Endothelial cell of umbilical vein (primary cell): ENCODE measurements around the gene SCN10A. TPM values are rescaled to one million over a fixed set of nuclear protein-coding genes. Genes with fewer than 3 reads are reported as not detected.

Experiments used
- BruUV-seq: library from RNA; stranded (reverse); fragments of 400-500 nt; replicated peaks from 2 replicates; lab custom pipeline; 2021; lab: Mats Ljungman, UMichigan
- CTCF ChIA-PET: fragments of 300-600, 350-600 bp; sonication (Branson Sonifier 250); formaldehyde crosslinking; loops from one replicate; lab custom pipeline; 2021; ENCODE audit warnings: antibody characterized with exemption, inconsistent platforms; lab: Charles Lee
- POLR2A ChIA-PET: fragments of 300-600, 350-600 bp; sonication (Branson Sonifier 250); formaldehyde crosslinking; loops from one replicate; lab custom pipeline; 2021; ENCODE audit warnings: antibody characterized with exemption, inconsistent platforms; lab: Charles Lee
- DNase-seq: peaks from one replicate; pipeline ENCODE4 v3.0.0-alpha.2; 2011; ENCODE audit warnings: low read depth, low spot score
- FAIRE-seq: peaks from 2 replicates; lab custom pipeline; 2011; peaks lifted over from hg19 to GRCh38; lab: Jason Lieb, UNC
- H2AFZ ChIP-seq: 2 replicates; pipeline ENCODE4 v1.6.0; 2012; ENCODE audit warnings: low read depth, low read length, control low read depth, inconsistent platforms
- H3K27ac ChIP-seq: 2 replicates; pipeline ENCODE4 v1.5.1; 2011; ENCODE audit warnings: low read depth, mild to moderate bottlenecking, control low read depth, low read length, moderate library complexity; ENCODE audit not compliant: insufficient read depth
- H3K27me3 ChIP-seq, 2 experiments: 2 replicates each; pipeline versions ENCODE4 v1.6.0 to v1.6.1; 2011; ENCODE audit warnings: low read length in 2 of 2, mixed read lengths in 1 of 2; ENCODE audit not compliant: control insufficient read depth in 2 of 2, insufficient read depth in 2 of 2
- H3K36me3 ChIP-seq, 2 experiments: 2 replicates in 1 of 2; 3 replicates in 1 of 2; pipeline ENCODE4 v1.5.1; 2011; ENCODE audit warnings: low read length in 2 of 2, mild to moderate bottlenecking in 1 of 2, moderate library complexity in 1 of 2; ENCODE audit not compliant: control insufficient read depth in 2 of 2, insufficient read depth in 2 of 2; ENCODE audit errors: extremely low read depth in 1 of 2
- H3K4me1 ChIP-seq: 3 replicates; pipeline ENCODE4 v1.5.1; 2011; ENCODE audit warnings: mild to moderate bottlenecking, low read length; ENCODE audit not compliant: control insufficient read depth, insufficient read depth; ENCODE audit errors: extremely low read depth
- H3K4me2 ChIP-seq: 2 replicates; pipeline ENCODE4 v1.6.1; 2011; ENCODE audit warnings: low read length, control low read depth, mixed read lengths; ENCODE audit not compliant: insufficient read depth
- H3K4me3 ChIP-seq, 3 experiments: fragments of 200-600 bp in 1 of 3; sonication (generic), shearing (Covaris generic) in 1 of 3; replicated peaks in 1 of 3; 2 replicates each; pipeline ENCODE4 v1.5.1; 2011 to 2016; ENCODE audit warnings: control low read depth in 3 of 3, low read length in 3 of 3, mild to moderate bottlenecking in 2 of 3, inconsistent platforms in 1 of 3, low read depth in 1 of 3, moderate library complexity in 1 of 3; ENCODE audit not compliant: insufficient read depth in 1 of 3
- H3K79me2 ChIP-seq: 2 replicates; pipeline ENCODE4 v1.6.0; 2012; ENCODE audit warnings: low read length, inconsistent platforms; ENCODE audit not compliant: control insufficient read depth, insufficient read depth
- H3K9ac ChIP-seq: replicated peaks from 2 replicates; pipeline ENCODE3; 2011; ENCODE audit warnings: low read length, control low read depth; ENCODE audit not compliant: insufficient read depth; ENCODE audit errors: extremely low read depth
- H3K9me1 ChIP-seq: replicated peaks from 3 replicates; pipeline ENCODE4 v1.6.0; 2011; ENCODE audit warnings: mild to moderate bottlenecking, low read length; ENCODE audit not compliant: control insufficient read depth, insufficient read depth; ENCODE audit errors: extremely low read depth
- H3K9me3 ChIP-seq: replicated peaks from 2 replicates; pipeline ENCODE4 v1.5.1; 2012; ENCODE audit warnings: low read length, inconsistent platforms; ENCODE audit not compliant: control insufficient read depth, insufficient read depth
- H4K20me1 ChIP-seq: replicated peaks from 2 replicates; pipeline ENCODE3; 2011; ENCODE audit warnings: mild to moderate bottlenecking, low read length; ENCODE audit not compliant: control insufficient read depth, insufficient read depth; ENCODE audit errors: extremely low read depth
- EZH2 ChIP-seq: IDR thresholded peaks from 2 replicates; pipeline ENCODE4 v1.6.1; 2012; ENCODE audit warnings: borderline replicate concordance, low read depth, mild to moderate bottlenecking, moderate library complexity, low read length, inconsistent platforms; ENCODE audit not compliant: severe bottlenecking
- FOS ChIP-seq: IDR thresholded peaks from 2 replicates; pipeline ENCODE4 v1.6.1; 2011; ENCODE audit warnings: mild to moderate bottlenecking, low read length, moderate library complexity, borderline replicate concordance; ENCODE audit not compliant: insufficient read depth
- GATA2 ChIP-seq: IDR thresholded peaks from 2 replicates; pipeline ENCODE4 v1.7.0; 2011; ENCODE audit warnings: low read depth, mild to moderate bottlenecking, moderate library complexity, mixed read lengths, low read length; ENCODE audit not compliant: insufficient read length, insufficient read depth
- JUN ChIP-seq: IDR thresholded peaks from 2 replicates; pipeline ENCODE4 v1.6.1; 2011; ENCODE audit warnings: borderline replicate concordance, low read depth; ENCODE audit not compliant: insufficient read length, insufficient read depth
- MYC ChIP-seq: IDR thresholded peaks from one replicate; pipeline ENCODE4 v1.6.1; 2011; ENCODE audit warnings: mild to moderate bottlenecking, low read depth, low read length
- POLR2A ChIP-seq: IDR thresholded peaks from 2 replicates; pipeline ENCODE4 v1.6.1; 2012; ENCODE audit warnings: low read depth, mild to moderate bottlenecking, control low read depth, low read length
- POLR2AphosphoS5 ChIP-seq: IDR thresholded peaks from 2 replicates; pipeline ENCODE4 v1.6.1; 2012; ENCODE audit warnings: low read depth, mild to moderate bottlenecking, control low read depth, low read length, moderate library complexity; ENCODE audit not compliant: insufficient read depth
- dilution Hi-C: fragments of 300-500 bp; cut with MboI; formaldehyde crosslinking; loops from one replicate; pipeline ENCODE4 v1.15.0; 2019; ENCODE audit warnings: low sequenced_read_pairs; ENCODE audit not compliant: extremely low pct_ligation_motif_present
- intact Hi-C: fragments of 100-400 bp; cut with micrococcal nuclease; formaldehyde crosslinking; loops from one replicate; pipeline ENCODE4 v1.10.0; 2022
- polyA plus RNA-seq, 4 experiments: library from polyadenylated mRNA; depleted of rRNA in 3 of 4; stranded (reverse) in 3 of 4; unstranded in 1 of 4; fragments of >200 nt; gene quantifications; 2 replicates each; pipeline versions ENCODE4 v1.2.1 to v1.2.3, GENCODE V29; 2011 to 2012; ENCODE audit warnings: missing spikeins in 1 of 4
- total RNA-seq: library from RNA; stranded (reverse); gene quantifications from 2 replicates; pipeline ENCODE4 v1.2.3, GENCODE V29; 2021
- TF ChIP-seq, protein P1 (sequence below): IDR thresholded peaks from 2 replicates; pipeline ENCODE4 v1.6.1; 2011; ENCODE audit not compliant: insufficient read depth, insufficient read length
- TF ChIP-seq, protein P2 (sequence below), 2 donors: IDR thresholded peaks; 1 replicate in 1 of 2; 2 replicates in 1 of 2; pipeline ENCODE4 v1.5.1; 2011; ENCODE audit warnings: low read length in 2 of 2, mild to moderate bottlenecking in 2 of 2, moderate library complexity in 2 of 2, control low read depth in 1 of 2, inconsistent platforms in 1 of 2, low read depth in 1 of 2; ENCODE audit not compliant: insufficient read depth in 1 of 2; ENCODE audit errors: extremely low read depth in 1 of 2

Gene SCN10A
- total and polyA plus RNA-seq, 2 donors (not counting 3 experiments of a cell fraction or from before 2014, with no cell fraction given) = 0.07 TPM; not detected in 1

DNA sequence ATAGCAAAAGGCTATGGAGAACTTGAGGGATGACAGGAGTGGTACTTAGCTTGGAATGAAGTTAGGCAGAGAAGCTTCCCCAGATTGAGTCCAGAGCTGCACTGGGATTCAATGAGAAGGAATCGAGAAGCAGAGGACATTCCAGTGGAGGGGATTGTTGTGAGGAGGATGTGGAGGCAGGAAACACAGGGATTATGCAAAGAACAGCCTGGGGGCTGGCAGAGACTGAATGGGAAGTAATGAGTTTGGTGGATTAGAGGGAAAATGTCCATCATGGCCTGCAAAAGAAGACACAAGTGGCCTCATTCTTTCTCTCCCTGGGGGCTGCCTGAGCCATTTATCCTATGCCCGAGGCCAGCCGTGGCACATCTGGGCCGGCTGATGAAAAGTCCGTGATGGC lies 20.5 kb upstream of the SCN10A start:
- Histone ChIP-seq H3K27me3 (no peaks in the 10 kb centered on the region), H3K4me1 (peaks cover 34% of the 10 kb centered on the region), H3K27ac (no peak overlapping the region), H3K36me3 (no peaks in the 10 kb centered on the region), H3K4me2 (peak overlapping the region; percentile 3), H3K9me1 (no peaks in the 10 kb centered on the region), H3K9me3 (no peaks in the 10 kb centered on the region), H3K9ac (no peak overlapping the region), H2AFZ (peak overlapping the region; percentile 57), H3K79me2 (no peaks in the 10 kb centered on the region), H4K20me1 (no peaks in the 10 kb centered on the region), H3K4me3 (no peak overlapping the region)
- dilution Hi-C loops = no loop called here
- TF ChIP-seq GATA2 (no peak), EZH2 (no peak)
- ChIA-PET CTCF (interaction anchor here (0.7 to 3.4 kb wide), 5 partner anchors 7 to 315 kb away, joined by 3 to 21 read pairs (median 3); no protein-coding TSS in a partner anchor), POLR2A (no interaction called here)
- intact Hi-C loops = no loop called here
- no TSS peak for BruUV-seq
- FAIRE-seq = no peak
- no peak for DNase-seq

DNA sequence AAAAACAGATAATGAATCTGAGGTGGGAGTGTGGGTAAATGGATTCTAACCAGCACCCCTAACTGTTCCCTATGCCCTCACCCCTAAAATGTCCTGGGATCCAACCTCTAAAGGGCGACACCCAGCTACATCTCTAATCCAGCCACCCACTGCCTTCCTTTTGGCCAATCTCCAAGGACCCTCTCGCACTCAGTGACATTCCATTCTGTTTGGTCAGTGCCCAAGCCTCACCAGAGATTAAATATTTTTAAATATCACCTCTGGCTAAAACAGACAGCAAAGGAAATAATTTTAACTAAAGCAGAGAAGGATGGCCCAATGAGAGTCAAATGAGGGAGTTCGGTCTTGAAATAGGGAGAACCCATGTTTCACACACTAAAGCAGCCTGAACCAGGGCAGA lies 19.9 kb upstream of the SCN10A start:
- dilution Hi-C loops = no loop called here
- Histone ChIP-seq H3K79me2 (no peaks in the 10 kb centered on the region), H3K4me3 (no peak overlapping the region), H3K36me3 (no peaks in the 10 kb centered on the region), H3K4me1 (peaks cover 34% of the 10 kb centered on the region), H3K9me3 (no peaks in the 10 kb centered on the region), H3K4me2 (peak overlapping the region; percentile 3), H3K9me1 (no peaks in the 10 kb centered on the region), H3K27ac (peak overlapping the region; percentile 86), H3K27me3 (no peaks in the 10 kb centered on the region), H4K20me1 (no peaks in the 10 kb centered on the region), H3K9ac (no peak overlapping the region), H2AFZ (peak overlapping the region; percentile 57)
- intact Hi-C loops = loop anchor here (2.0 kb wide), 3 partner anchors 29 to 185 kb away; no protein-coding TSS in a partner anchor
- TF ChIP-seq JUN (no peak), MYC (no peak), FOS (no peak), POLR2AphosphoS5 (no peak), EZH2 (no peak), POLR2A (no peak)
- TF ChIP-seq, protein P1, sequence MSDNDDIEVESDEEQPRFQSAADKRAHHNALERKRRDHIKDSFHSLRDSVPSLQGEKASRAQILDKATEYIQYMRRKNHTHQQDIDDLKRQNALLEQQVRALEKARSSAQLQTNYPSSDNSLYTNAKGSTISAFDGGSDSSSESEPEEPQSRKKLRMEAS = no peak
- TF ChIP-seq, protein P2, sequence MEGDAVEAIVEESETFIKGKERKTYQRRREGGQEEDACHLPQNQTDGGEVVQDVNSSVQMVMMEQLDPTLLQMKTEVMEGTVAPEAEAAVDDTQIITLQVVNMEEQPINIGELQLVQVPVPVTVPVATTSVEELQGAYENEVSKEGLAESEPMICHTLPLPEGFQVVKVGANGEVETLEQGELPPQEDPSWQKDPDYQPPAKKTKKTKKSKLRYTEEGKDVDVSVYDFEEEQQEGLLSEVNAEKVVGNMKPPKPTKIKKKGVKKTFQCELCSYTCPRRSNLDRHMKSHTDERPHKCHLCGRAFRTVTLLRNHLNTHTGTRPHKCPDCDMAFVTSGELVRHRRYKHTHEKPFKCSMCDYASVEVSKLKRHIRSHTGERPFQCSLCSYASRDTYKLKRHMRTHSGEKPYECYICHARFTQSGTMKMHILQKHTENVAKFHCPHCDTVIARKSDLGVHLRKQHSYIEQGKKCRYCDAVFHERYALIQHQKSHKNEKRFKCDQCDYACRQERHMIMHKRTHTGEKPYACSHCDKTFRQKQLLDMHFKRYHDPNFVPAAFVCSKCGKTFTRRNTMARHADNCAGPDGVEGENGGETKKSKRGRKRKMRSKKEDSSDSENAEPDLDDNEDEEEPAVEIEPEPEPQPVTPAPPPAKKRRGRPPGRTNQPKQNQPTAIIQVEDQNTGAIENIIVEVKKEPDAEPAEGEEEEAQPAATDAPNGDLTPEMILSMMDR (IDR thresholded peaks at IDR 0.05; ENCODE audit: extremely low read depth in 1 of 2, insufficient read depth in 1 of 2, low read depth in 1 of 2, low read length in 2 of 2) = no peak
- no TSS peak for BruUV-seq
- POLR2A ChIA-PET = no interaction called here
- DNase-seq (no peak), FAIRE-seq (no peak)
- CTCF ChIA-PET = interaction anchor here (0.6 to 3.4 kb wide), 4 partner anchors 8 to 189 kb away, joined by 3 to 21 read pairs (median 4); no protein-coding TSS in a partner anchor
